DND-41 (cell line): ENCODE data around the gene CXCL5.

Experiments used
- ATAC-seq: fragments of 200-7000 bp; cut with Tn5 transposase; 3 replicates; pipeline ENCODE4 v1.9.1; 2021; ENCODE audit warnings: low read depth; ENCODE audit not compliant: insufficient read depth
- DNase-seq: peaks from one replicate; pipeline ENCODE4 v3.0.0-alpha.2; 2020
- H2AFZ ChIP-seq: 2 replicates; pipeline ENCODE4 v1.6.0; 2012; ENCODE audit warnings: low read depth, low read length
- H3K27ac ChIP-seq: 2 replicates; pipeline ENCODE4 v1.5.1; 2012; ENCODE audit warnings: low read length, inconsistent platforms
- H3K27me3 ChIP-seq: fragments of 200-600 bp; sonication (generic); 2 replicates; pipeline ENCODE4 v1.6.0; 2012; ENCODE audit warnings: low read length, mild to moderate bottlenecking, inconsistent platforms; ENCODE audit not compliant: insufficient read depth, poor library complexity
- H3K36me3 ChIP-seq: 2 replicates; pipeline ENCODE4 v1.5.1; 2012; ENCODE audit warnings: low read length, inconsistent platforms; ENCODE audit not compliant: insufficient read depth
- H3K4me1 ChIP-seq: 2 replicates; pipeline ENCODE4 v1.5.1; 2012; ENCODE audit warnings: mild to moderate bottlenecking, low read length; ENCODE audit not compliant: insufficient read depth
- H3K4me2 ChIP-seq: 2 replicates; pipeline ENCODE4 v1.6.0; 2012; ENCODE audit warnings: mild to moderate bottlenecking, moderate library complexity, low read length, inconsistent platforms; ENCODE audit not compliant: insufficient read depth
- H3K4me3 ChIP-seq, 2 experiments: fragments of 200-600 bp in 1 of 2; shearing (Covaris generic) in 1 of 2; 2 replicates each; pipeline ENCODE4 v1.5.1; 2012 to 2016; ENCODE audit warnings: inconsistent platforms in 2 of 2, low read length in 2 of 2, mild to moderate bottlenecking in 2 of 2, low read depth in 1 of 2, moderate library complexity in 1 of 2
- H3K79me2 ChIP-seq: 2 replicates; pipeline ENCODE4 v1.6.0; 2012; ENCODE audit warnings: low read length, inconsistent platforms; ENCODE audit not compliant: insufficient read depth
- H3K9ac ChIP-seq: 2 replicates; pipeline ENCODE4 v1.6.0; 2012; ENCODE audit warnings: low read depth, mild to moderate bottlenecking, inconsistent platforms, low read length, moderate library complexity
- H3K9me3 ChIP-seq: 2 replicates; pipeline ENCODE4 v1.5.1; 2012; ENCODE audit warnings: low read length, moderate library complexity, mild to moderate bottlenecking, inconsistent platforms; ENCODE audit not compliant: insufficient read depth, severe bottlenecking
- H4K20me1 ChIP-seq: 2 replicates; pipeline ENCODE4 v1.6.0; 2012; ENCODE audit warnings: low read length; ENCODE audit not compliant: insufficient read depth
- EZH2 ChIP-seq: IDR thresholded peaks from 3 replicates; pipeline ENCODE4 v1.6.1; 2012; ENCODE audit warnings: borderline replicate concordance, low read depth, mild to moderate bottlenecking, moderate library complexity, low read length, inconsistent platforms; ENCODE audit not compliant: severe bottlenecking
- TF ChIP-seq, protein P1 (sequence below): IDR thresholded peaks from 2 replicates; pipeline ENCODE4 v1.5.1; 2012; ENCODE audit warnings: borderline replicate concordance, low read length, moderate library complexity, mild to moderate bottlenecking; ENCODE audit not compliant: poor library complexity, severe bottlenecking; ENCODE audit errors: extremely low read depth

Gene CXCL5

GRCh38 chr4:74037076-74037955 lies 38.8 kb upstream of the CXCL5 start:
- H3K36me3 ChIP-seq = no peaks in the 10 kb centered on the region
- peak overlapping the region; percentile 80 for H3K27ac ChIP-seq
- peak overlapping the region; percentile 69 for H3K9ac ChIP-seq
- peak; percentile 61 for DNase-seq
- peaks cover 28% of the 10 kb centered on the region for H3K27me3 ChIP-seq
- no peaks in the 10 kb centered on the region for H3K79me2 ChIP-seq
- H4K20me1 ChIP-seq = no peaks in the 10 kb centered on the region
- peak overlapping the region; percentile 96 for H3K4me2 ChIP-seq
- H3K9me3 ChIP-seq = no peaks in the 10 kb centered on the region
- H2AFZ ChIP-seq = peak overlapping the region; percentile 72
- peak overlapping the region; percentile 75 to 89 for H3K4me3 ChIP-seq
- TF ChIP-seq, protein P1, sequence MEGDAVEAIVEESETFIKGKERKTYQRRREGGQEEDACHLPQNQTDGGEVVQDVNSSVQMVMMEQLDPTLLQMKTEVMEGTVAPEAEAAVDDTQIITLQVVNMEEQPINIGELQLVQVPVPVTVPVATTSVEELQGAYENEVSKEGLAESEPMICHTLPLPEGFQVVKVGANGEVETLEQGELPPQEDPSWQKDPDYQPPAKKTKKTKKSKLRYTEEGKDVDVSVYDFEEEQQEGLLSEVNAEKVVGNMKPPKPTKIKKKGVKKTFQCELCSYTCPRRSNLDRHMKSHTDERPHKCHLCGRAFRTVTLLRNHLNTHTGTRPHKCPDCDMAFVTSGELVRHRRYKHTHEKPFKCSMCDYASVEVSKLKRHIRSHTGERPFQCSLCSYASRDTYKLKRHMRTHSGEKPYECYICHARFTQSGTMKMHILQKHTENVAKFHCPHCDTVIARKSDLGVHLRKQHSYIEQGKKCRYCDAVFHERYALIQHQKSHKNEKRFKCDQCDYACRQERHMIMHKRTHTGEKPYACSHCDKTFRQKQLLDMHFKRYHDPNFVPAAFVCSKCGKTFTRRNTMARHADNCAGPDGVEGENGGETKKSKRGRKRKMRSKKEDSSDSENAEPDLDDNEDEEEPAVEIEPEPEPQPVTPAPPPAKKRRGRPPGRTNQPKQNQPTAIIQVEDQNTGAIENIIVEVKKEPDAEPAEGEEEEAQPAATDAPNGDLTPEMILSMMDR = peak; percentile 36
- TF ChIP-seq EZH2 = no peak
- H3K4me1 ChIP-seq = peaks cover 30% of the 10 kb centered on the region
- peak; percentile 72 for ATAC-seq

- Histone ChIP-seq H3K79me2 (no peaks in the 10 kb centered on the region), H3K36me3 (no peaks in the 10 kb centered on the region), H2AFZ (no peak overlapping the region), H3K4me2 (no peak overlapping the region), H3K9me3 (no peaks in the 10 kb centered on the region), H4K20me1 (no peaks in the 10 kb centered on the region), H3K27me3 (peaks cover 15% of the 10 kb centered on the region), H3K27ac (no peak overlapping the region), H3K9ac (no peak overlapping the region), H3K4me3 (no peak overlapping the region), H3K4me1 (peaks cover 29% of the 10 kb centered on the region)
- DNase-seq (no peak), ATAC-seq (no peak)
- TF ChIP-seq EZH2 = no peak
- TF ChIP-seq, protein P1 = no peak
These were observed 35.3 kb upstream of the CXCL5 start for GRCh38 chr4:74033739-74034138.

GRCh38 chr4:74032064-74032463 lies 33.6 kb upstream of the CXCL5 start:
- Histone ChIP-seq H3K27ac (no peak overlapping the region), H3K9me3 (no peaks in the 10 kb centered on the region), H3K79me2 (no peaks in the 10 kb centered on the region), H2AFZ (no peak overlapping the region), H3K9ac (no peak overlapping the region), H3K4me2 (no peak overlapping the region), H3K4me3 (no peak overlapping the region), H4K20me1 (no peaks in the 10 kb centered on the region), H3K36me3 (no peaks in the 10 kb centered on the region), H3K27me3 (peaks cover under 1% of the 10 kb centered on the region), H3K4me1 (peaks cover 14% of the 10 kb centered on the region)
- ATAC-seq = no peak
- no peak for TF ChIP-seq EZH2
- TF ChIP-seq, protein P1 = no peak
- DNase-seq = no peak

GRCh38 chr4:74031576-74031975 lies 33.1 kb upstream of the CXCL5 start:
- no peaks in the 10 kb centered on the region for H3K79me2 ChIP-seq
- no peak overlapping the region for H3K4me3 ChIP-seq
- H2AFZ ChIP-seq = no peak overlapping the region
- no peak overlapping the region for H3K9ac ChIP-seq
- ATAC-seq = no peak
- TF ChIP-seq EZH2 = no peak
- TF ChIP-seq, protein P1 = no peak
- H3K9me3 ChIP-seq = no peaks in the 10 kb centered on the region
- H3K4me1 ChIP-seq = peaks cover 10% of the 10 kb centered on the region
- no peaks in the 10 kb centered on the region for H3K27me3 ChIP-seq
- no peak overlapping the region for H3K27ac ChIP-seq
- no peaks in the 10 kb centered on the region for H3K36me3 ChIP-seq
- no peak overlapping the region for H3K4me2 ChIP-seq
- DNase-seq = no peak
- no peaks in the 10 kb centered on the region for H4K20me1 ChIP-seq
